GM12878 (cell line): ENCODE data around the gene MYH6. TPM values are rescaled to one million over a fixed set of nuclear protein-coding genes. Genes with fewer than 3 reads are reported as not detected.

Experiments used
- ATAC-seq: fragments of 200-7000 bp; cut with Tn5 transposase; 3 replicates; pipeline ENCODE4 v1.9.1; 2020; ENCODE audit warnings: mild to moderate bottlenecking, moderate library complexity
- BruUV-seq: library from RNA; stranded (reverse); fragments of 400-500 nt; replicated peaks from 2 replicates; lab custom pipeline; 2021; lab: Mats Ljungman, UMichigan
- CTCF ChIA-PET: fragments of 300-600 bp; sonication (Branson Sonifier 250); formaldehyde crosslinking; extraction: SDS; loops from one replicate; lab custom pipeline; 2021; ENCODE audit warnings: inconsistent platforms; lab: Yijun Ruan, JAX
- POLR2A ChIA-PET: fragments of 350-600 bp; formaldehyde crosslinking; extraction: SDS; loops from one replicate; lab custom pipeline; 2021; ENCODE audit warnings: inconsistent platforms; lab: Charles Lee
- RAD21 ChIA-PET: fragments of 300-600 bp; sonication (Branson Sonifier 250); formaldehyde crosslinking; loops from one replicate; lab custom pipeline; 2023; ENCODE audit warnings: antibody characterized with exemption; ENCODE audit not compliant: unreplicated experiment; lab: Charles Lee
- SMC1A ChIA-PET: fragments of 300-600 bp; sonication (Branson Sonifier 250); formaldehyde crosslinking; loops from one replicate; lab custom pipeline; 2023; ENCODE audit not compliant: unreplicated experiment, uncharacterized antibody; lab: Charles Lee
- DNase-seq: peaks from one replicate; pipeline ENCODE4 v3.0.0-alpha.2; 2011; ENCODE audit warnings: low read depth, low spot score
- FAIRE-seq: peaks from 3 replicates; lab custom pipeline; 2011; peaks lifted over from hg19 to GRCh38; lab: Jason Lieb, UNC
- H2AFZ ChIP-seq: 2 replicates; pipeline ENCODE4 v1.6.0; 2011; ENCODE audit warnings: low read depth, low read length, control low read depth; ENCODE audit not compliant: control insufficient read depth
- H3K27ac ChIP-seq: 2 replicates; pipeline ENCODE4 v1.5.1; 2011; ENCODE audit warnings: control low read depth; ENCODE audit not compliant: control insufficient read depth, insufficient read depth
- H3K27me3 ChIP-seq, 2 experiments: replicated peaks in 1 of 2; 2 replicates each; pipeline versions ENCODE4 v1.6.0 to v1.6.1; 2011; ENCODE audit warnings: low read length in 1 of 2; ENCODE audit not compliant: control insufficient read depth in 2 of 2, insufficient read depth in 2 of 2
- H3K36me3 ChIP-seq, 2 experiments: 2 replicates each; pipeline ENCODE4 v1.5.1; 2011; ENCODE audit warnings: low read length in 1 of 2; ENCODE audit not compliant: control insufficient read depth in 2 of 2, insufficient read depth in 2 of 2
- H3K4me1 ChIP-seq: 2 replicates; pipeline ENCODE4 v1.6.1; 2011; ENCODE audit warnings: mild to moderate bottlenecking, low read length, moderate library complexity, mixed read lengths; ENCODE audit not compliant: control insufficient read depth, insufficient read depth
- H3K4me2 ChIP-seq: 2 replicates; pipeline ENCODE4 v1.6.0; 2011; ENCODE audit warnings: control low read depth; ENCODE audit not compliant: control insufficient read depth, insufficient read depth
- H3K4me3 ChIP-seq: fragments of 200-600 bp; sonication (generic); 2 replicates; pipeline ENCODE4 v1.5.1; 2016
- H3K79me2 ChIP-seq: 2 replicates; pipeline ENCODE4 v1.6.0; 2011; ENCODE audit warnings: low read length; ENCODE audit not compliant: control insufficient read depth, insufficient read depth
- H3K9ac ChIP-seq: 2 replicates; pipeline ENCODE4 v1.8.0; 2011; ENCODE audit warnings: low read length, control low read depth, mixed read lengths; ENCODE audit not compliant: control insufficient read depth, insufficient read depth
- H3K9me3 ChIP-seq: replicated peaks from 3 replicates; pipeline ENCODE4 v1.5.1; 2011; ENCODE audit warnings: mild to moderate bottlenecking, low read length; ENCODE audit not compliant: control insufficient read depth, insufficient read depth
- H4K20me1 ChIP-seq: 2 replicates; pipeline ENCODE4 v1.6.0; 2011; ENCODE audit not compliant: control insufficient read depth, insufficient read depth
- BHLHE40 ChIP-seq, 2 experiments: fragments of 450-650 bp in 1 of 2; IDR thresholded peaks; 2 replicates each; pipeline ENCODE4 v1.6.1; 2011 to 2017; ENCODE audit warnings: low read depth in 2 of 2, borderline replicate concordance in 1 of 2, improper control_type of control experiment in 1 of 2, low read length in 1 of 2, mild to moderate bottlenecking in 1 of 2
- HDAC6 ChIP-seq: fragments of 200-600 bp; sonication (generic); IDR thresholded peaks from one replicate; pipeline ENCODE4 v1.8.0; 2017; ENCODE audit warnings: antibody characterized with exemption; ENCODE audit not compliant: unreplicated experiment
- NFYB ChIP-seq: IDR thresholded peaks from 2 replicates; pipeline ENCODE4 v1.6.1; 2011; ENCODE audit warnings: low read depth, mild to moderate bottlenecking, low read length, improper control_type of control experiment, moderate library complexity; ENCODE audit not compliant: insufficient read depth
- PAX5 ChIP-seq: IDR thresholded peaks from 2 replicates; pipeline ENCODE4 v1.6.1; 2011; ENCODE audit warnings: low read depth, low read length, borderline replicate concordance
- SIX5 ChIP-seq: IDR thresholded peaks from 2 replicates; pipeline ENCODE4 v1.6.1; 2011; ENCODE audit warnings: mild to moderate bottlenecking, low read depth, low read length, moderate library complexity; ENCODE audit not compliant: severe bottlenecking
- SUPT20H ChIP-seq: IDR thresholded peaks from 2 replicates; pipeline ENCODE4 v1.6.1; 2011; ENCODE audit warnings: low read depth, mild to moderate bottlenecking, low read length, moderate library complexity, borderline replicate concordance; ENCODE audit not compliant: control insufficient read depth
- TCF3 ChIP-seq: IDR thresholded peaks from 2 replicates; pipeline ENCODE4 v1.6.1; 2012; ENCODE audit warnings: low read depth, mild to moderate bottlenecking, low read length, borderline replicate concordance; ENCODE audit not compliant: insufficient read depth
- ZBED1 ChIP-seq: IDR thresholded peaks from 2 replicates; pipeline ENCODE4 v1.6.1; 2016; ENCODE audit warnings: borderline replicate concordance
- ZNF274 ChIP-seq: IDR thresholded peaks from one replicate; pipeline ENCODE4 v1.8.0; 2011; ENCODE audit not compliant: insufficient read length, insufficient read depth
- WGBS: methylation state at CpG from one replicate; pipeline ENCODE4 v1.1.6; 2016; ENCODE audit warnings: low lambda C conversion rate; ENCODE audit not compliant: insufficient replicate concordance, insufficient coverage; ENCODE audit errors: missing lambda C conversion rate; 5-methylcytosine and 5-hydroxymethylcytosine counted together
- in situ Hi-C: fragments of 300-500 bp; cut with MboI; formaldehyde crosslinking; loops from 9 replicates; pipeline ENCODE4 v1.14.3; 2018; ENCODE audit warnings: mixed read lengths
- intact Hi-C: fragments of 100-400 bp; cut with micrococcal nuclease; formaldehyde crosslinking; loops from one replicate; pipeline ENCODE4 v1.14.2; 2022; ENCODE audit not compliant: unreplicated experiment
- polyA plus RNA-seq, 11 experiments: library from polyadenylated mRNA; depleted of rRNA in 4 of 11; unstranded in 6 of 11; stranded (reverse) in 5 of 11; fragments of >200 nt; fragmentation: Nextera tagmentation in 4 of 11; fragmentation: Illumina TruSeq in 1 of 11; extraction: Ambion mirVana in 4 of 11; extraction: Trizol in 1 of 11; gene quantifications; 1 replicate in 1 of 11; 2 replicates in 10 of 11; pipeline versions ENCODE4 v1.2.1 to v1.2.3, GENCODE V29; 2011 to 2016; ENCODE audit warnings: inconsistent platforms in 2 of 11, missing spikeins in 2 of 11, low read depth in 1 of 11
- total RNA-seq, 4 experiments: library from RNA; depleted of rRNA in 3 of 4; stranded (reverse); fragments of >200 nt in 3 of 4; fragmentation: Illumina TruSeq in 1 of 4; extraction: Trizol in 1 of 4; gene quantifications; 2 replicates each; pipeline versions ENCODE4 v1.2.1 to v1.2.3, GENCODE V29; 2013 to 2021
- TF ChIP-seq, protein P1 (sequence below): fragments of 150-350 bp; IDR thresholded peaks from 2 replicates; pipeline ENCODE4 v1.6.1; 2016; ENCODE audit warnings: low read depth, low read length
- TF ChIP-seq, protein P2 (sequence below): IDR thresholded peaks from 2 replicates; pipeline ENCODE4 v1.6.1; 2011; ENCODE audit warnings: borderline replicate concordance, low read depth, mild to moderate bottlenecking, moderate library complexity, mixed read lengths, low read length; ENCODE audit not compliant: insufficient read depth; ENCODE audit errors: extremely low read length

MYH6 gene
- total and polyA plus RNA-seq, 10 of the 15 experiments (the other 5 are each of a cell fraction or from before 2014, with no cell fraction given): 0.01 to 0.84 (median 0.05) TPM; not detected in 7

DNA sequence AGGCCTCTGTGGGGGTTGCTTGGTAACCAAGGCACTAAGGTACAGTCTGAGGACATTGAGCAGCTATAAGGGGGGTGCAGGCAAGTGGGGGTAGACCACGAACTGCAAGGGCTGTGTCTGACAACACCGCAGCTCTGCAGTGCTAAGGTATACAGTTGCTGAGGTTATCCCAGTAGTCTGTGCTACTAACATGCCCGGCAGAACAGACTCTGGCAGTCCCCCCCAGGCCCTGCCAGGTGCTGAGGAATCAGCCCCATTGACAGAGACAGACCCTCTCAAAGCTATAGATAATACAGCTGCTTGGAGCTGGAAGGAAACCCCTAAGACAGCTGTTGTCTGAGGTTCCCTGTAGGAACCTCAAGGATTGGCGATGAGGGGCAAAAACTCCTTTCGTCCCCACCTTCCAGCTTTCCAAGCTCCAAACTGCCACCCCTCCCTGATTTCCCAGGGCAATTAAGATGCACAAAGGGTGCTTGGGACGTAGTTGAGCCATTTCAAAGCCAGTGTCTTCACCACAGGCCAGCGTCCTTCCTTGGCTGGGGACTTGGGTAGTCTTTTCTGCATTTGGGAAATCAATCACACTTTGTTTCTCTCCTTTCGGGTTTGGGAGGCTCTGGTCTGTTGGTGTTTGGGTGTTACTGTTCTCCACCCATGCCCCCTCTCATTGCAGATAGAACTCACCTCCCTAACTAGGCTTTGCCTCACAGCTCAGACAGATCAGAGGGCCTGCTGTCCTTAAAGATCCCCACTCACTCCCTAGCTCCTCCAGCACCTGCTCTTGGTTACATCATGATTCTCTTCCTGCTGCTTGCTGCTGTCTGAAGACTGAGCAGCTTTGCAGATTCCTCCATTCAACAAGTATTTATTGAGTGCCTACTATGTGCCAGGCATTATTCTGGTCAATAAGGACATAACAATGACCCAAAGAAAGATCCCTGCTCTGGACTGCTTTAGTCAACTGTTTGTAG lies 29.3 kb upstream of the MYH6 start:
- ATAC-seq: no peak
- no peaks in the 10 kb centered on the region; a peak in 2 of 4 replicates for H3K27me3 ChIP-seq
- no peaks in the 10 kb centered on the region for H3K9me3 ChIP-seq
- H4K20me1 ChIP-seq: no peaks in the 10 kb centered on the region
- no peak overlapping the region for H3K27ac ChIP-seq
- H3K9ac ChIP-seq: no peak overlapping the region
- no peak for FAIRE-seq
- intact Hi-C loops: no loop called here
- ChIA-PET POLR2A (no interaction called here), RAD21 (no interaction called here), CTCF (interaction anchor here (0.5 to 1.3 kb wide), 3 partner anchors 17 to 317 kb away, joined by 3 to 4 read pairs (median 3); no protein-coding TSS in a partner anchor), SMC1A (no interaction called here)
- H3K36me3 ChIP-seq: no peaks in the 10 kb centered on the region
- no peak overlapping the region for H2AFZ ChIP-seq
- H3K79me2 ChIP-seq: no peaks in the 10 kb centered on the region
- no peaks in the 10 kb centered on the region for H3K4me1 ChIP-seq
- in situ Hi-C loops: no loop called here
- H3K4me2 ChIP-seq: no peak overlapping the region
- H3K4me3 ChIP-seq: no peak overlapping the region
- no peak for DNase-seq
- 30% methylated on average over 8 of the region's 8 CpGs for WGBS
- TF ChIP-seq ZNF274: no peak
- TF ChIP-seq TCF3: no peak
- no peak for TF ChIP-seq NFYB
- TF ChIP-seq ZBED1: no peak
- TF ChIP-seq BHLHE40 (IDR thresholded peaks at IDR 0.05; ENCODE audit: borderline replicate concordance in 1 of 2, low read depth in 2 of 2, low read length in 1 of 2): no peak
- no peak for TF ChIP-seq SIX5
- no peak for TF ChIP-seq PAX5
- TF ChIP-seq, protein P1, sequence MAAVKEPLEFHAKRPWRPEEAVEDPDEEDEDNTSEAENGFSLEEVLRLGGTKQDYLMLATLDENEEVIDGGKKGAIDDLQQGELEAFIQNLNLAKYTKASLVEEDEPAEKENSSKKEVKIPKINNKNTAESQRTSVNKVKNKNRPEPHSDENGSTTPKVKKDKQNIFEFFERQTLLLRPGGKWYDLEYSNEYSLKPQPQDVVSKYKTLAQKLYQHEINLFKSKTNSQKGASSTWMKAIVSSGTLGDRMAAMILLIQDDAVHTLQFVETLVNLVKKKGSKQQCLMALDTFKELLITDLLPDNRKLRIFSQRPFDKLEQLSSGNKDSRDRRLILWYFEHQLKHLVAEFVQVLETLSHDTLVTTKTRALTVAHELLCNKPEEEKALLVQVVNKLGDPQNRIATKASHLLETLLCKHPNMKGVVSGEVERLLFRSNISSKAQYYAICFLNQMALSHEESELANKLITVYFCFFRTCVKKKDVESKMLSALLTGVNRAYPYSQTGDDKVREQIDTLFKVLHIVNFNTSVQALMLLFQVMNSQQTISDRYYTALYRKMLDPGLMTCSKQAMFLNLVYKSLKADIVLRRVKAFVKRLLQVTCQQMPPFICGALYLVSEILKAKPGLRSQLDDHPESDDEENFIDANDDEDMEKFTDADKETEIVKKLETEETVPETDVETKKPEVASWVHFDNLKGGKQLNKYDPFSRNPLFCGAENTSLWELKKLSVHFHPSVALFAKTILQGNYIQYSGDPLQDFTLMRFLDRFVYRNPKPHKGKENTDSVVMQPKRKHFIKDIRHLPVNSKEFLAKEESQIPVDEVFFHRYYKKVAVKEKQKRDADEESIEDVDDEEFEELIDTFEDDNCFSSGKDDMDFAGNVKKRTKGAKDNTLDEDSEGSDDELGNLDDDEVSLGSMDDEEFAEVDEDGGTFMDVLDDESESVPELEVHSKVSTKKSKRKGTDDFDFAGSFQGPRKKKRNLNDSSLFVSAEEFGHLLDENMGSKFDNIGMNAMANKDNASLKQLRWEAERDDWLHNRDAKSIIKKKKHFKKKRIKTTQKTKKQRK: no peak
- TF ChIP-seq, protein P2, sequence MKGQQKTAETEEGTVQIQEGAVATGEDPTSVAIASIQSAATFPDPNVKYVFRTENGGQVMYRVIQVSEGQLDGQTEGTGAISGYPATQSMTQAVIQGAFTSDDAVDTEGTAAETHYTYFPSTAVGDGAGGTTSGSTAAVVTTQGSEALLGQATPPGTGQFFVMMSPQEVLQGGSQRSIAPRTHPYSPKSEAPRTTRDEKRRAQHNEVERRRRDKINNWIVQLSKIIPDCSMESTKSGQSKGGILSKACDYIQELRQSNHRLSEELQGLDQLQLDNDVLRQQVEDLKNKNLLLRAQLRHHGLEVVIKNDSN: no peak
- TF ChIP-seq HDAC6: no peak
- no peak for TF ChIP-seq SUPT20H
- no TSS peak for BruUV-seq
